Liver (tissue), 3 donors: ENCODE data around the gene LRRC53.

Experiments
- ATF3 ChIP-seq: IDR thresholded peaks from 2 replicates; pipeline ENCODE4 v1.6.1; 2016; ENCODE audit warnings: antibody characterized with exemption
- CTCF ChIP-seq: fragments of 150-350 bp; IDR thresholded peaks from 2 replicates; pipeline ENCODE4 v1.5.1; 2017; ENCODE audit warnings: improper control_type of control experiment, low read depth, low read length; ENCODE audit not compliant: missing input control
- EGR1 ChIP-seq, 2 donors: IDR thresholded peaks; 2 replicates each; pipeline ENCODE4 v1.6.1; 2016 to 2018; ENCODE audit warnings: antibody characterized with exemption in 2 of 2, low read depth in 2 of 2
- GABPA ChIP-seq, 2 donors: IDR thresholded peaks in 1 of 2; conservative IDR thresholded peaks in 1 of 2; 2 replicates each; pipeline ENCODE4 v1.6.1; 2016; ENCODE audit warnings: antibody characterized with exemption in 2 of 2, mild to moderate bottlenecking in 1 of 2, moderate library complexity in 1 of 2
- HNF4G ChIP-seq: IDR thresholded peaks from 2 replicates; pipeline ENCODE4 v1.6.1; 2016; ENCODE audit warnings: antibody characterized with exemption
- JUND ChIP-seq, 2 donors: IDR thresholded peaks; 2 replicates each; pipeline ENCODE4 v1.6.1; 2016; ENCODE audit warnings: antibody characterized with exemption in 2 of 2
- MAX ChIP-seq: IDR thresholded peaks from 2 replicates; pipeline ENCODE4 v1.6.1; 2016; ENCODE audit warnings: antibody characterized with exemption
- NR2F2 ChIP-seq: IDR thresholded peaks from 2 replicates; pipeline ENCODE4 v1.6.1; 2016; ENCODE audit warnings: antibody characterized with exemption
- RAD21 ChIP-seq, 2 donors: IDR thresholded peaks; 2 replicates each; pipeline ENCODE4 v1.6.1; 2016; ENCODE audit warnings: antibody characterized with exemption in 2 of 2, mild to moderate bottlenecking in 2 of 2
- REST ChIP-seq: IDR thresholded peaks from 2 replicates; pipeline ENCODE4 v1.6.1; 2016; ENCODE audit warnings: antibody characterized with exemption, mild to moderate bottlenecking
- SP1 ChIP-seq: IDR thresholded peaks from 2 replicates; pipeline ENCODE4 v1.6.1; 2018; ENCODE audit warnings: antibody characterized with exemption, mild to moderate bottlenecking
- TAF1 ChIP-seq: conservative IDR thresholded peaks from 2 replicates; pipeline ENCODE4 v1.6.1; 2016; ENCODE audit warnings: antibody characterized with exemption, mild to moderate bottlenecking
- YY1 ChIP-seq: IDR thresholded peaks from 2 replicates; pipeline ENCODE4 v1.6.1; 2016; ENCODE audit warnings: antibody characterized with exemption, mild to moderate bottlenecking
- ZBTB33 ChIP-seq: IDR thresholded peaks from 2 replicates; pipeline ENCODE4 v1.6.1; 2016; ENCODE audit warnings: antibody characterized with exemption
- donor health status: healthy.
- donor health status: healthy.

- TF ChIP-seq TAF1 (no peak), CTCF (no peak), REST (no peak), RAD21 (IDR thresholded peaks at IDR 0.05) (no peak), JUND (IDR thresholded peaks at IDR 0.05) (no peak), YY1 (no peak), EGR1 (IDR thresholded peaks at IDR 0.05; ENCODE audit: low read depth in 2 of 2) (no peak), MAX (no peak), ATF3 (no peak), ZBTB33 (no peak), SP1 (no peak), NR2F2 (no peak), GABPA (IDR thresholded peaks at IDR 0.05 in 1 of 2, conservative IDR thresholded peaks at IDR 0.05 in 1 of 2) (no peak), HNF4G (no peak)
These were observed 15.7 kb upstream of the LRRC53 start for GRCh38 chr1:74528123-74528522.
